ENCODE results near the gene RCBTB2.

The RCBTB2 gene

DNA sequence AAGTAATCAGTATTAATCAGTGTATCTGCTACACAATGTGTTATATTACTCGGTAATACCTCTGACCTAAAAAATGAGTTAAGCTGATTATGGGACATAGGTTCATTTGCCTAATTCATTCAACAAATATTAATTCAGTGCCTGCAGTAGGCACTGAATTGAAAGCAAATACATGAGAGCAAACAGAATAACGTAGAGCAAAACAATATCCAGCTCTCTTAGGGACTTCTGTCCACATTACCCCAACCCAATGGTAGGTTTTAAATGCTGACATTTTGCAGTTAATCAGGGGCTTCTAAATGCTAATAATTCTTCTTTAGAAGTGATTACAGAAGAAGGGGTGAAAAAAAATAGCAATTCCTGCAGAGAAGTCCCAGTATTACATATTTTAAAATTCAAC is 4.9 kb downstream of the RCBTB2 start:
- DNase-seq, result no peak

GRCh38 chr13:48526286-48526685 is 6.6 kb downstream of the RCBTB2 start:
- no peak for DNase-seq

GRCh38 chr13:48518083-48518482 is 14.8 kb downstream of the RCBTB2 start:
- no peak for DNase-seq

DNA sequence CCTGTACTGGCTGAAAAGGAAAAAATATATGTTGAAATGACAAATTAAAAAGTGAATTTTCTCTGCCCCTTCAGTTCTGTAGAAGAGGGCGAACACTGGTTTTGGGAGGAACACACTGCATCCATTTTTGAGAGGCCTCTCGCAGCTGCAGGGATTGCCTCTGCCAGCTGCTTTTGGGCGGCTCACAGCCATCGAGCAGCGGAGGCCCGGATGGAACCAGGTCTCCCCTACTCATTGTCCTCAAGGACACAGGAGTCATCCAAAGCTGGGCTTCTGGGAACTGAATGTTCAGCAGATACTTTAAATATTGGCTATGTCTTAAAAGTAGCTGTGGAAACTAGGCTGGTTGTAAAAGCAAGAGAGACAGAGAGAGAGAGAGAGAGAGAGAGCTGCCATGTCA is 17.1 kb downstream of the RCBTB2 start:
- no peak for DNase-seq

GRCh38 chr13:48514793-48515192 is 18.1 kb downstream of the RCBTB2 start:
- no peak for DNase-seq

DNA sequence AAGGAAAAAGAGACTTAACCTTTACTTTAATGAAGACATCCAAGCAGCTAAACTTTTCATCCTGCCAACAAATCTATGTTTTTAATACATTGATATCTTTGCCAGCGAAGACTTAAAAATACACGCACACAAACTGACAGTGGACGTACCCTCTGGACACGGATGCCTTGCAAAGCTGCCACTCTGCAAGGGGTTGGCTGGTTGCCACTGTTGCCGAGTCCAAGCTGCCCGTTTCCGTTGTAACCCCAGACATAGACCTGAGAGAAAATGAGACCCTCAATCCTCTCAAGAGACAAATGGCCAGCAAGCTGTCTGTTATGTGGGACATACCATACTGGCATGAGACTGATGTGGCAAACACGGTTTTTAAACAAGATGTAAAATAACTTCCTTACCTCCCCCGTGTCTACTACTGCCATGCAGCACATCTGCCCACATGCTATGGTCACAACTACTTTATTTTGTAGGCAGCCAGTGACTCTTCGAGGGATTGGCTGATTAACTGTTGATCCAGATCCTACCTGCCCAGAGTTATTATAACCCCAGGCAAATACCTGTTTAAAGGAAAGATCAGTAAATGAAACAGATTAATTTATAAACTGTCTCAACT is 21.2 kb downstream of the RCBTB2 start:
- no peak for DNase-seq

GRCh38 chr13:48510698-48511097 is 22.2 kb downstream of the RCBTB2 start:
- DNase-seq, result no peak

- no peak for DNase-seq
Observed at GRCh38 chr13:48508011-48508410, 24.9 kb downstream of the RCBTB2 start.

- DNase-seq, result no peak
Observed at GRCh38 chr13:48507021-48507420, 25.9 kb downstream of the RCBTB2 start.

GRCh38 chr13:48506092-48506701 is 26.7 kb downstream of the RCBTB2 start:
- DNase-seq, result no peak

DNA sequence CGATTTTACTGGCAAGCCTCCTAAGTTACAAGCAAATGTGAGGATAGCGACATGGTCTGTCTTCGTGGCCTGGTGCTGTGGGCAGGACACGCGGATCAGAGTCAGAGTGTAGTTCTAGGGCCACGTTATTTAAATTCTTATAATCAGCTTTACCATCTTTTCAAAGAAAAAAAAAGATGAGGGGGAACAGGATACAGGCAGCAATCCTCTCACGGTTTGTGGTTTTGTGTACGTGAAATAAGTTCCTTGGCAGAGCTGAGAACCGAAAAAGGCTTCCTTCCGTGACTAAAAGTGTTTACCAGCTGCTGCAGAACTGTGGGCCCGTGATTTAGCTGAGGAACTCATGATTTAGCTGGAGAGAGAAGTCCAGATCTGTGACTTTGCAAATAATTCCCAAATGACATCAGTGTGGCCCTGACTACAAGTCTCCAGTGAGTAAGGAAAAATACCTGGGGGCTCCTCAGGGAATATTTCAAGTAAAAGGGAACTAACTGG is 27.2 kb downstream of the RCBTB2 start:
- peak; percentile 41 for DNase-seq

- DNase-seq, result peak; percentile 44
Observed at GRCh38 chr13:48505012-48505411, 27.9 kb downstream of the RCBTB2 start.

GRCh38 chr13:48504606-48505005 is 28.3 kb downstream of the RCBTB2 start:
- no peak for DNase-seq

- no peak for DNase-seq
Observed at GRCh38 chr13:48502601-48503319, 30.1 kb downstream of the RCBTB2 start.

DNA sequence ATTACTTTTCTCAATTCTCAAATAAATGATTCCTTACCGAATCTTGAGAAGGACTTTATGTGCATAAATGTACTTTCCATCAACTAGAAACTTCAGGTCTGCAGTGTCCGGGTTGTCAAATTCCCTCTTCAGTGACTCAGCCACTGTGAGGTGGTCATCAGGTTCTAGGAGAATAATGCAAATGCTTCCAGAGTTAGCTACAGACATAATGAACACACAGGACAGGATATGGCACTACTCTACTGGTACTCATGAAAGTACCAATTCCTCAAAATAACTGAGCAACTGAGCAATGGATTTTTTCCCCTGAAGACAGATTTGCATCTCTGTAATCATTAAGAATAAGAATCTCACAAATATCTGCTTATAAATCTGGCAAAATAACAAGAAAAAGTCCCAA is 31.2 kb downstream of the RCBTB2 start:
- no peak for DNase-seq

DNA sequence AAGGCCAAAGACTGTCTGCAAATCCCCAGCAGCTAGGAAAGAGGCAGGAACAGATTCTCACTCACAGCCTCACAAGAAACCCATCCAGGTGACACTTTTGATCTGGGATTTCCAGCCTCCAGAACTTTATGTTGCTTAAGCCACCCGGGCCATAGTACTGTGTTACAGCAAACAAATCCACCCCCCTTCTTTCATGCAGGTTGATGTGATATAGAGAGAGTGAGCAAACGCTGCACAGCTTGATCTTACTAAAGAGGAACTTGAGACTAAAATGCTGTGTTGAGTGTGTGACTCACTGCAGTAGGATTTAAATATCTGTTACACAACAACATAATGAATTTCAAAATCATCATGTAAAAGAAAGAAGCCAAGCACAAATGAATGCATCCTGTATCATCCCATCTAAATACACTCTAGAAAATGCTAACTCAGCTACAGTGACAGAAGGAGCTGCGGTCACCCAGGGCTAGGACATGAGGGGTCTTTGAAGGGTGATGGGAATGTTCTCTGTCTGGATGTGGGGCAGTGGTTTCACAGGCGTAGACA is 32.2 kb downstream of the RCBTB2 start:
- DNase-seq, result no peak

GRCh38 chr13:48497669-48498068 is 35.2 kb downstream of the RCBTB2 start:
- DNase-seq, result no peak

DNA sequence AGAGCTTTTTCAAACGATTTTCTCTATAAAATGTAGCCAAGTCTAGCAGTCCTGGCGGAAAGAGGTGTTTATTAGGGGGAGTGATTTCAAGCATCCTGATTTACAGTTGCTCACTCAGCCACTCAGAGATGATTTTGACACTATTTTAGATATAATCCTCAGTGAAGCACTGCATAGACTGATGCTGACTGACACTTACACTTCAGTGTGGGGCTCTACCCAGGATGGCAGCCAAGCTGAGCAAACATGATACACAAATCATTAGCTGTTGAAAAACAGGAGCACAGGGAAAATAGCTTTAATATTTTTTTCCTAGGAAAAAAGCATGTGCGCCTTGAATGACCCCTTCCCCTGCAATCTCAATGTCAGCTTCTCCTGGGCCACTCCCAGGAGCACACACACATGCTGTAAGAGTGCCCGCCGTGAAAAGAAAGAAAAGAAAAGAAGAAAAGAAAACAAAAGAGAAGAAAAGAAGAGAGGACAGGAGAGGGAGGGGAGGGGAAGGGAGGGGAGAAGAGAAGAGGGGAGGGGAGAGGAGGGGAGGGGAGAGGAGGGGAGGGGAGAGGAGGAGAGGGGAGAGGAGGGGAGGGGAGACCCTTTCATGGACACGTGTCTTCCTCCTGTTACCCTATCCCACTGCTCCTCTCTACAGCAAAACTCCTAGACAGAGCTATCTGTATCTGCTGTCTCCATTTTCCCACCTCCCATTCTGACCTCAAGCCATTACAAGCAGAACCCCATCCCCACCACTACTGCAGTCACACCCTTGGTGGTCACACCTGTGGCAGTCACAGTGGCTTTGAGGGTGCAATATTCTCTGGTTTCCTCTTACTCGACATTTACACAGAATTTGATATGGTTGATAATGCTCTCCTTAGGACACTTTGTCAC is 36.4 kb downstream of the RCBTB2 start:
- DNase-seq, result no peak

- no peak for DNase-seq
Observed at GRCh38 chr13:48494874-48495273, 38.0 kb downstream of the RCBTB2 start.

- no peak for DNase-seq
Observed at GRCh38 chr13:48493851-48494250, 39.0 kb downstream of the RCBTB2 start.

GRCh38 chr13:48493066-48493765 is 39.7 kb downstream of the RCBTB2 start:
- DNase-seq, result no peak

GRCh38 chr13:48492470-48493065 is 40.3 kb downstream of the RCBTB2 start:
- DNase-seq, result peak; percentile 53

All from activated naive CD4-positive, alpha-beta T cell treated with anti-CD3 and anti-CD28 coated beads, Interleukin-2, amount 50 U/mL, for 16 hours (primary cell).